Epidermal melanocyte (primary cell): ENCODE results near the gene CLCNKB.
A peak's percentile ranks its signal among the peaks of the same experiment; 100 is the strongest.
"Not testable (repeated sequence)": the region's sequence is repeated elsewhere in the genome, so short reads cannot be mapped to it uniquely, and the experiment has no call there.

Experiments used
- DNase-seq: peaks from one replicate; pipeline ENCODE4 v3.0.0; 2011; ENCODE audit warnings: low spot score; ENCODE audit not compliant: insufficient read length

CLCNKB gene

GRCh38 chr1:16057314-16057915 is 13.8 kb downstream of the CLCNKB start:
- DNase-seq: not testable (repeated sequence)

DNA sequence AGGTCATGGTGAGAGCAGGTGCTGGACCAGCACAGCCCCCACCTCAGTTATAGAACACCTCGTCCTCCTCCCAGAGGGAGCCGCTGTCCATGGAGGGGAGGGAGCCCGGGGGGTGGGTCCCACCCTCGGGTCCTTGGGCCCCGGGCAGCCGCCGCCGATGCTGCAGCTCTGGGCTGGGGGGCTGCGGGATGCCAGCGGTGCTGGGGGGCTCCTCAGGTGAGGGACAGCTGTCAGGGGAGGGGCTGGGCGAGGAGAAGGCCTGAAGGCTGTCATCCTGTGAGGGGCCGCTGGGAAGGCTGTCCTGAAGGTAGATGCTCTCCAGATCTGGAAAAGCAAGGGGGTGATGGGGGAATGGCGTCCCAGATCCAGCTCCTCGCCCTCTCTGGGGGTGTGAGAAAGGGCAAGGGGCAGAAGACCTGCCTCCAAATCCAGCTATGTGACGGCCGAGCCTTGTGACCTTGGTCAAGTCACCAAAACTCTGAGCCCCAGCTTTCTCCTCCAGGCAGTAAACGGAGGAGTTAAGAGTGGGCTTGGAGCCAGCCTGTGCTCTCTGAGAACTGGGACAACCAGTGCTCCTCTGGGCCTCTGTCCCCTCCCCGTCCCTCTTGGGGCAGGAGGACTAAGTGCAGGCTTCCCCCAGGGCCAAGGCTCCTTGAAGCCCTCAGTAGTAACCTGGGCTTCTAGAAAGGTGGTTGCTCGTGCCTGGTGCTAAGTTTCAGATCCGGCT is 15.0 kb downstream of the CLCNKB start:
- not testable (repeated sequence) for DNase-seq

DNA sequence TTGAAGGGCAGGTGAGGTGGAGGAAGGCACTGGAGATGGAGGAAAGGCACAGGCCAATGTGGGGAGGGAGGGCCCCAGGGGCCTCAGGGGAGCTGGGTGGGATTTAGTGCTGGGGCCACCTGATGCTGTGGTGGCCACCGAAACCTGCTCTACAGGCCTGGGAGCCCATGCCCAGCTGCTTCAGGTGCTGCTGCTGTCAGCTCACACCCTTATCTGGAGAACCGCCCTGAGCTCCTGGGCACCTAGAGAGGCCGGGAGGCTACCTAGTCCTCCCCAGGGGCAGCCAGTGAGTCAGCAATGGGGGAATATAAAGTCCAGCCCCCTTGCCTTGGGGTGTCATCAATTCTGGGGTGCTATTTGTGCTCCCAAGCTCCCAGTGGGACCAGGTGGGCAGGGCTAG is 17.7 kb downstream of the CLCNKB start:
- no peak for DNase-seq

DNA sequence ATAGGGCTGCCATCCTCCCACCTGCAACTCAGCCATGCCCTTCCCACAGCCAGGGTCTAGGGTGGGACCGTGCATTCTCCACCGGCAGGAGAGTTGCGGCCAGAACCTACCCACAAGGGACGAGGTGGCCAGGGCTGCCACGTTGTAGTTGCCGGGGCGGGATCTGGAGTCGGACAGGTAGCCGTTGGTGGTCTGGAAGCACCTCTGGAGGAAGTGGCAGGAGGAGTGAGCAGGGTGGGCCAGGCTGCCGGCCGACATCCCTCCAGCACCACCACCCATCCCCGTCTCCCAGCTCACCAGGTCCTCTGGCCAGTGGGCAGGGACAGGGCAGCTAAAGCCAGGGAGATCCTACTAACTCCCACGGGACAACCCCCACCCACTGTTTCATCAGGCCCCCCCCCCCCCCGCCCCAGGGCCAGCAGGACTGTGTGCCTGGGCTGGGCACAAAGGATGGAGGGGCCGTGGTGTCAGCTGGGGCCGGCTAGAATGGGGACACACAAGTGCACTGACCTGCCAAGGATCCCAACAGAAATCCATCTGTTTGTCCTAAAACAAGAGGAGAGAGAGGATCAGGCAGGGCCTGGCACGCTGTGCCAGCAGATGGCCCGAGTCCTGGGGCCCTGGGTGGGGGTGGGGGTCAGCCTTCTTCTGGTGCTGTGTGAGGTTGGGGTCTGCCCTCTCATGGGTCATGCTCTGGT is 18.6 kb downstream of the CLCNKB start:
- DNase-seq: not testable (repeated sequence)

DNA sequence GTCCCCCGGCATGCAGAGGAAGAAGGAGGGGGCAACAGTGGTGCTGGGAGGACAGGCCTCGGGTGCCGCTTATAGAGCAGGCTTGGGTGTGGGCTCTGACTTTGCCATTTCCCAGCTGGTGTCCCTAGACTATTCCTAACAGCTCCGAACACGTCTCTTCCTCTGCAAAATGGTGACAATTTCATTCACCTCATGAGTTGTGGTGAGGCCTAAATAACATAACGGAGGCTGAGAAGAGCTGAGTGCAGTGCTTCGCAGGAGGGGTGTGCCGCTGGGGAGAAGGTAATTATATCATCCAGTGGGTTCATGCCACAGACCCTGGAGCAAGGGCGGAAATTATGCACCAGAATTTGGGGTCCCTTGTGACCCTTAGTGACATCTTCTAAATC is 19.1 kb downstream of the CLCNKB start:
- DNase-seq: not testable (repeated sequence)

DNA sequence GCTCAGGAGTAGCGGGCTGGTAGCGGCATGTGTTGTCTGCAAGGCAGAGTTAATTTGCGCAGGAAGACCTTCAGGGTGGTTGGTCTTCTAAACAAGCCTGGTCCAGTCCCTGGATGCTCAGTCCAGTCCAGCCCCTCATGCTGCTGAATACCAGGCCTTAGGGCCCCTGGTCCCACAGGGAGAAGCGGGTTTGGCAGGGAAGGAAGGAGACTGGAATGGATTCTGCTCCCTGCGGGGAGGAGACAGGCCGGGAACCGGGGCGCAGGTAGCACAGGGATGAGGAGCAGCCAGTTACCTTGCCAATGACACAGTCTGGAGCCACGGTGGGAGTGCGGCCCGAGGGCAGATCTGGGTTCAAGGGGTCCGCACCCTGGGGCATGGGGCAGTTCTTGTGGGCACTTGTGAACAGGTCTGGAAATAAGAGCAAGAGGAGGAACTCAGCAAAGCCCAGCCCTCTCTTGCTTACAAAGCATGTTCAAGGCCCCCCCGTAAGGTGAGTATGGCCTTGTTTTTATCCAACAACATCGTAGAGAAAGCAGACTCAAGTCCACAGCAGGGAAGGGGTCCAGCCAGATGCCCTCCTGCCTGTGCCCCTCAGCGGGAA is 19.7 kb downstream of the CLCNKB start:
- DNase-seq: no peak

DNA sequence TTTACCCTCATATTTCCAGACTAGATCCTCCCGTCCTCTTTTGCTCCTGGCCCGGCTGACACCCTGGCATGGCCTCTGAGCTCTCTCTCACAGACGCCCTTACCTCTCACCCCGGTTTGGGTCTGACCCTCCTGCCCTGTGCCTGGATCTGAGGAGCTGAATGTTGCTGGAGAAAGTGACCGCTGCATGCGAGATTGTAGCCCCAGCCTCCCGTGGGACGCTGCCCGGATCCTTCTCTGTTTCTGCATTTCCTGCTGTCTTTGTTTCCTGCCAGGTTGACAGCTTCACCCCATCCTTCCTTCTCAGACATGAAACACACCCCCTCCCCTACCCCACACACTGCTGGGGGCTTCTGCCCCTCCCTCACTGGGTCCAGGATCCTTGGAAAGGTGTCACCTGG is 20.3 kb downstream of the CLCNKB start:
- no peak for DNase-seq

- DNase-seq: no peak
These were observed 21.1 kb downstream of the CLCNKB start for GRCh38 chr1:16064536-16065268.

- DNase-seq: no peak
These were observed 21.6 kb downstream of the CLCNKB start for GRCh38 chr1:16065269-16065576.

DNA sequence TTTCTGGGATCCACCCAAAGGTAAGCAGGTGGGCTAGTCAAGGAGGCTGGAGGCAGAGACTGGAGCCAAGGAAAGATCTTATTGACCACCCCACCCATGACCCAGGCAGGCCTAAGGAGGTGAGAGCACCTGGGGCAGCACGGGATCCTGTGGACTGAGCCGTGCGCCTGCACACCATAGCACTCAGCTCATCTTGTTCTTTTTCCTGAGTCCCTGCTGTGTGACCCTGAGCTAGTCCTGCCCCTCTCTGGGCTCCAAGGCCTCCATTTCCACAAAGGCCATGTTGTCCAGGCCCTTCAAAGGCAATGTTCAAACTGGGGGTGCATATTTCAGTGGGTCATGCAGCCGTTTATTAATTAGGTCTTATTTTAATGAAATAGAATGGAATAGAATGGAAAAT is 22.7 kb downstream of the CLCNKB start:
- no peak for DNase-seq

DNA sequence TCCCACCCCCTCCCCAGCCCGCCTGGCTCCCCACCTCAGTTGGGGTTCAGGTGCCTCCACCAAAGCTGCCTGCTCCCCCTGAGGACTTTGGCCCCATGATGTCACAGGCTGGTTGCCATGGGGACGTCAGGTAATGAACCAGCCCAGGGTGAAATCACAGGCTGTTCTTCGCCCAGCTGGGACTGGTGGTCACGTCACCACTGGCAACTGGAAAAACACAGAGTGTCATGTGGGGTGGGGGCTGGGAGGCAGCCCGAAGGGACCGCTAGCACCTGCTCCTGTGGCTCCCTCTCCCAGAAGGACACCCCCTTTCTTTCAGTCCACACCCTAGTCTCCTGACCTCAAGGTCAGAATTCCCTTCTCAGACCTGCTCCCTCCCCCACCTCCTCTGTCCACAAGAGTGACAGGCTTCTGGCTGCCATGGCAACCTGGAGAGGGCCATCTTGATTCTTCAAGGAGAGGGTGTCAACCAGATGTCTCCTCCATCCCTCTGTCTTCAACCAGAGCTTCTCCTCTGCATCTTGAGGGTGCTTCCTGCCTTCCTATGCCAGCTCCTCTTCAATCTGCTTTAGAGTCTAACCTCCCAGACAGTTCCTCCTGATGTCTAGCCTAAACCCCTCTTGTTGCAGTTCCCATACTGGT is 23.7 kb downstream of the CLCNKB start:
- no peak for DNase-seq

DNA sequence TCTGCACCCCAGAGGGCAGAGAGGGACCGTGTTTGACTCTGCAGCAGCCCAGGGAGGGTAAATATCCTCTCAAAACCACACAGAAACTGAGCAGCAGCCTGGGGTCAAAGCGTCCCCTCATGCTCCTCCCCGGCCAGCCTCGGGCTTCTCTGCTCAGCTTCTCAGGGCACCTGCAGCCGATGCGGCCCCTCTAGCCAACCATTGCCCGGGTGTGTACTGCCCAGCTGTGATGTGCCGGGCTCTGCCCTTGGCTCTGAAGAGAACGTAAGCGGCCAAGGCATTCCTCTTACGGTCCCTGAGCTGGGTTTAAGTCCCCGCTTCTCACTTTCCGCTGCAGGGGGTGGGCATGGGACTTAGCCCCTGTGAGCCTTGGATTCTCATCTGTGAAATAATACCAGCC is 24.4 kb downstream of the CLCNKB start:
- no peak for DNase-seq

GRCh38 chr1:16068356-16069270 is 25.0 kb downstream of the CLCNKB start:
- DNase-seq: no peak

DNA sequence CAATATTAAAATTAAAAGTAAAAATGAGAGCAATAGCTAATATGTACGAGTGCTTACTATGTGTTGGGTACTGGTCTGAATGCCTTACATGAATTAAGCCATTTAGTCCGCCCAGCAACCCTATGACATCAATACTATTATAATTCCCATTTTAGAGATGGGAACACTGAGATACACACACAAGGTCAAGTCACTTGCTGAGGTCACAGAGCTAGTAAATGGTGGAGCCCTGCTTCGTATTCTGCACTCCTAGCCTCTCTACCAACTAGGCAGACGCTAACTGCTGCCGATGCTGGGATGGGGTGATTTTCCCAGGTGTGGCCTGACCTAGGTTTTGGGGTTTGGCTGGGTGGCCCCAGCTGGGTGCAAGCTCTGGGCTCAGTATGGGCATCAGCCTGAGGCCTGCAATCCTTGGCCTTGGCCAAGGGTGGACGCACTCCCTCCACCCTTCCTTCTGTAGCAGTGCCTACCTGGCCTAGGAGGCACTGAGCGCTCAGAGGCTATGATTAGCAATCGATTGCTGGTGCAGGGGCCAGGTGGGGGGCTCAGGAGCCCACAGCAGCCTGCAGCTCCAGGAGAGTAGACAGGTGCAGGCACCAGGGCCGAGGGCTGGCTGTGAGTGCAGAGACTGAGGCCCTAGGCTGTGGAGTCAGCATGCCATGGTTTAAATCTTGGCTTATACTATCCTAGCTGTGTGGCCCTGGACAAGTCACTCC is 27.2 kb downstream of the CLCNKB start:
- DNase-seq: peak; percentile 6

GRCh38 chr1:16071614-16072013 is 28.0 kb downstream of the CLCNKB start:
- DNase-seq: no peak

DNA sequence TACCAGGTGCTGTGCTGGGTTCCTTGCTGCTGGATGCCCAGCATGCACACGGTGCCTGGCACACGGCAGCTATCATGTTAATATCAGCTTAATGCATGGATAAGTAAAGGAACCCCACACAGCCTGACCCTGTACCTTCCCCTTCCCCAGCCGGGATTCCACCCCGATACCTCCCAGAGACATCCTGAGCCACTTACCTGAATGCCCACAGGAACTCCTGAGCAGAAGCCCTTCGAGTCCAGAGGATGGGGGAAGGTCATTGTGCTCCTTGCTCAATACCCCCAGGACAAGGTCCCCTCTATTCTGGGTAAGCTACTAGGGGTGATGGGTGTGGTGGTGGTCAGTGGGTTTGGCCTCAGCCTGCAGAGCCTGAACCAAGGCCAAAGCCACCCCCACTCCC is 28.5 kb downstream of the CLCNKB start:
- peak; percentile 11 for DNase-seq

DNA sequence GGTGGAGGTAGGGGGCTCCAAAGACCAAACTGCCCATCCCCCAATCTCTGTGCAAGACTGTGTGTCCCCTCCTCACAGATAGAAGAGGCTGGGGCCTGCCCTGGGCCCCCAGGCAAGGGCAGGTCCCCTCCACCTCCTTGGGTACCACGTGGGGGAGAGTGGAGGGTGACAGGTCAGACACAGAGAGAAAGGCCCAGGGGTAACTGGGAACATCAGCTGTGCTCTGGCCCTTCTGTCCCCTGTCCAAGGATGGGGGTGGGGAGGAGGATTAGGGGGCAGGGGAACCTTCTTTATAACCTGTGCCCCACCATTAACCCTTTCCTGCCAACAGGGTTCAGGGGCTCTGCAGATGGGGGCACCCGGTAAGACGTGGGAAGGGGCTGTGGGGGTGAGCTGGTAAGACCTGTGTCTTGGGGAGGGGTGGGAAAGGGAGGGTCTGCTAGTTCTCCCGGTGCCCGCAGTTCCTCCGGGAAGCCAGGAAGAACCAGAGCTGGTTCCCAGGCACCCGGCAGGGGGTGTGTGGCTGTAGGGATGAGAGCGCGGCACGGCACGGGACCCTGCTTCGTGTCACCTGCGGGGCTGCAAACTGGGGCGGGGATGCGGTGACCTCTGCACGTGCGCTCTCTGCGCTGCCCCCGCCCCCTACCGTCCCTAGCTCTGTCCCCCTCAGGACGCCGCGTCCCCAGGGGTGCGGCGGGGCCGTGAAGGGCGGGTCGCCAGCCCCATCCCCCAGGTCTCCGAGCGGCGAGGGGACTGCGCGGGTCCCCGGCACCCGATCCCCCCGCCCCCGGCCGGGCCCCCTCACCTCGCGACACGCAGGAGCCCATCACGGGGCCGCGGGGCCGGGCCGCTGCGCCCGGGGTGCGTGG is 29.3 kb downstream of the CLCNKB start:
- no peak for DNase-seq

DNA sequence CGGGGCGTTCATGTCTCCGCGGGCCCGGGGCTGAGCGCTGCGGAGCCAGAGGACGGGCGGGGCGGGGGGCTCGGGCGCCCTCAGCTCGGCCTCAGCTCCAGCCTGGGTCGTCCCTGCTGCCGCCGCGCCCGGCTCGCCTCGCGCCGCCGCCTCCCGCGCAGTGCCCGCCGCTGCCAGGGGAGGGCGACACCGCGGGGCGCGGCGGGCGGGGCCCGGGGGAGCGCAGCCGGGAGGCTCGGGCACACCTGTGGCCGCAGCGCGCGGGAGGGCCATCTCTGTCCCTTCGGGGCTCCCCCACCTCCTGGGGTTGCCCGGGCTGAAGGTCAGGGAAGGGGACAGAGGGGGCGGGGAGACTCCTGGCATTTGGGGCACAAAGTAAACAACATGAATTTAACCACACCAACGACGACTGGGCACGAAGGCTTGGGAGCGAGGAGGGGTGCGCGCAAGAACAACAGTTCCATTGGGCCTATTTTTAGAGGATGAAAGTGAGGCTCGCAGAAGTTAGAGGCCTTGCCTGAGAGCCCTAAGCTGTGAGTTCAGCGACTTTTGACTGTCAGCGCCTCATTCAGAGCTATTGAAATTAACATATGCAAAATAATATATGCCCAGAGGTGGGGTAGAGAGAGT is 30.0 kb downstream of the CLCNKB start, which contains the start of gene FAM131C:
FAM131C (minus strand) TSS at position 162 of the 630 bp plus-strand sequence. CDS start 209 bp downstream, outside the sequence.
- no peak for DNase-seq
